ENCODE measurements around the gene UQCRQ. TPM values are rescaled to one million over a fixed set of nuclear protein-coding genes. Genes with fewer than 3 reads are reported as not detected.

The UQCRQ gene
- total and polyA plus RNA-seq, 2 of the 13 experiments (the other 11 are each of a cell fraction or from before 2014, with no cell fraction given) = 257 to 575 TPM

DNA sequence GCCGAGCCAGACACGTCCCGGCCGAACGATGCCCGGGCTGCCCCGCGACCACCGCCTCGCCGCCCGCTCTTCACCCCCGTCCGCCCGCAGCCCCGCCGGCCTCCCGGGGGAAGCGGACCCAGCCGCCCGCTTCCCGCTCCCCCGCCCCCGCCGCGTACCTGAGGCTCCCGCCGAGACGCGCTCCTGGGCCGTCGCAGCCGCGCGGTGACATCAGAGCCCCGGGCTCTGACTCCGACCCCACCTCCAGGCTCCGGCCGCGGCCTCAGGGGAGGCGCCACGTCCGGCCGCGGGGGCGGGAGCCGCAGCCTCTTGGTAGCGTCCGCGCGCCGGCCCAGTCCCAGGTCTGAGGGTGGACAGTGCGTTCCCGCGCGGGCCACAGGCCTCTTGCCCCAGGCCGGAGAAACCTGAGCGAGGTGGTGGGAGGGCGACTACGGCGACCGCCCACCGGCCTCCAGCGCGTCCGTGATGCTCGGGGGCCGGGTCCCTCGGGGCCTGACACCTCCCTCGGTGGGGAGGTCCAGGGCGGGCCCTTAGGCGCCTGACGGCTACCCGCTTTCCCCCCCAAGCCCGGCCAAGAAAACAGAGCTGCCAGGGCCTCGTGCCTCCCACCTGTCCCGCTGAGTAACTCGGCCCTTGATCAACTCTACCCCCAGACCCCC lies 35.9 kb upstream of the UQCRQ start, which contains the start of gene SHROOM1 (continued):
- TF ChIP-seq, protein P1, sequence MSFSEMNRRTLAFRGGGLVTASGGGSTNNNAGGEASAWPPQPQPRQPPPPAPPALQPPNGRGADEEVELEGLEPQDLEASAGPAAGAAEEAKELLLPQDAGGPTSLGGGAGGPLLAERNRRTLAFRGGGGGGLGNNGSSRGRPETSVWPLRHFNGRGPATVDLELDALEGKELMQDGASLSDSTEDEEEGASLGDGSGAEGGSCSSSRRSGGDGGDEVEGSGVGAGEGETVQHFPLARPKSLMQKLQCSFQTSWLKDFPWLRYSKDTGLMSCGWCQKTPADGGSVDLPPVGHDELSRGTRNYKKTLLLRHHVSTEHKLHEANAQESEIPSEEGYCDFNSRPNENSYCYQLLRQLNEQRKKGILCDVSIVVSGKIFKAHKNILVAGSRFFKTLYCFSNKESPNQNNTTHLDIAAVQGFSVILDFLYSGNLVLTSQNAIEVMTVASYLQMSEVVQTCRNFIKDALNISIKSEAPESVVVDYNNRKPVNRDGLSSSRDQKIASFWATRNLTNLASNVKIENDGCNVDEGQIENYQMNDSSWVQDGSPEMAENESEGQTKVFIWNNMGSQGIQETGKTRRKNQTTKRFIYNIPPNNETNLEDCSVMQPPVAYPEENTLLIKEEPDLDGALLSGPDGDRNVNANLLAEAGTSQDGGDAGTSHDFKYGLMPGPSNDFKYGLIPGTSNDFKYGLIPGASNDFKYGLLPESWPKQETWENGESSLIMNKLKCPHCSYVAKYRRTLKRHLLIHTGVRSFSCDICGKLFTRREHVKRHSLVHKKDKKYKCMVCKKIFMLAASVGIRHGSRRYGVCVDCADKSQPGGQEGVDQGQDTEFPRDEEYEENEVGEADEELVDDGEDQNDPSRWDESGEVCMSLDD (CRISPR knock-in tag; IDR thresholded peaks at IDR 0.05; ENCODE audit: borderline replicate concordance) = peak; percentile 46; the same call in 1 of the 2 replicates
- TF ChIP-seq ZSCAN30 (CRISPR knock-in tag; IDR thresholded peaks at IDR 0.05) (no peak), HIVEP1 (CRISPR knock-in tag; IDR thresholded peaks at IDR 0.05) (0 out of 2 replicates have a peak, but pooled peaks have one; percentile 54), ZNF570 (CRISPR knock-in tag; IDR thresholded peaks at IDR 0.05; ENCODE audit: borderline replicate concordance) (no peak), SRF (IDR thresholded peaks at IDR 0.05; ENCODE audit: low read depth, low read length) (no peak), KAT8 (CRISPR knock-in tag; IDR thresholded peaks at IDR 0.05) (peak; percentile 85), ZNF326 (CRISPR knock-in tag; IDR thresholded peaks at IDR 0.05; ENCODE audit: borderline replicate concordance) (no peak), NFIB (CRISPR knock-in tag; IDR thresholded peaks at IDR 0.05; ENCODE audit: borderline replicate concordance) (no peak), ZNF205 (CRISPR knock-in tag; IDR thresholded peaks at IDR 0.05) (0 out of 2 replicates have a peak, but pooled peaks have one; percentile 23), LCORL (IDR thresholded peaks at IDR 0.05) (no peak), LCORL (CRISPR knock-in tag; IDR thresholded peaks at IDR 0.05) (peak; percentile 51; the same call in 1 of the 2 replicates), NR1H2 (CRISPR knock-in tag; IDR thresholded peaks at IDR 0.05; ENCODE audit: borderline replicate concordance, low read depth) (no peak), ZSCAN20 (CRISPR knock-in tag; IDR thresholded peaks at IDR 0.05; ENCODE audit: borderline replicate concordance) (peak; percentile 22; the same call in 1 of the 2 replicates)
- TF ChIP-seq, protein P2, sequence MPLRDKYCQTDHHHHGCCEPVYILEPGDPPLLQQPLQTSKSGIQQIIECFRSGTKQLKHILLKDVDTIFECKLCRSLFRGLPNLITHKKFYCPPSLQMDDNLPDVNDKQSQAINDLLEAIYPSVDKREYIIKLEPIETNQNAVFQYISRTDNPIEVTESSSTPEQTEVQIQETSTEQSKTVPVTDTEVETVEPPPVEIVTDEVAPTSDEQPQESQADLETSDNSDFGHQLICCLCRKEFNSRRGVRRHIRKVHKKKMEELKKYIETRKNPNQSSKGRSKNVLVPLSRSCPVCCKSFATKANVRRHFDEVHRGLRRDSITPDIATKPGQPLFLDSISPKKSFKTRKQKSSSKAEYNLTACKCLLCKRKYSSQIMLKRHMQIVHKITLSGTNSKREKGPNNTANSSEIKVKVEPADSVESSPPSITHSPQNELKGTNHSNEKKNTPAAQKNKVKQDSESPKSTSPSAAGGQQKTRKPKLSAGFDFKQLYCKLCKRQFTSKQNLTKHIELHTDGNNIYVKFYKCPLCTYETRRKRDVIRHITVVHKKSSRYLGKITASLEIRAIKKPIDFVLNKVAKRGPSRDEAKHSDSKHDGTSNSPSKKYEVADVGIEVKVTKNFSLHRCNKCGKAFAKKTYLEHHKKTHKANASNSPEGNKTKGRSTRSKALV (CRISPR knock-in tag; IDR thresholded peaks at IDR 0.05) = no peak
- TF ChIP-seq, protein P3, sequence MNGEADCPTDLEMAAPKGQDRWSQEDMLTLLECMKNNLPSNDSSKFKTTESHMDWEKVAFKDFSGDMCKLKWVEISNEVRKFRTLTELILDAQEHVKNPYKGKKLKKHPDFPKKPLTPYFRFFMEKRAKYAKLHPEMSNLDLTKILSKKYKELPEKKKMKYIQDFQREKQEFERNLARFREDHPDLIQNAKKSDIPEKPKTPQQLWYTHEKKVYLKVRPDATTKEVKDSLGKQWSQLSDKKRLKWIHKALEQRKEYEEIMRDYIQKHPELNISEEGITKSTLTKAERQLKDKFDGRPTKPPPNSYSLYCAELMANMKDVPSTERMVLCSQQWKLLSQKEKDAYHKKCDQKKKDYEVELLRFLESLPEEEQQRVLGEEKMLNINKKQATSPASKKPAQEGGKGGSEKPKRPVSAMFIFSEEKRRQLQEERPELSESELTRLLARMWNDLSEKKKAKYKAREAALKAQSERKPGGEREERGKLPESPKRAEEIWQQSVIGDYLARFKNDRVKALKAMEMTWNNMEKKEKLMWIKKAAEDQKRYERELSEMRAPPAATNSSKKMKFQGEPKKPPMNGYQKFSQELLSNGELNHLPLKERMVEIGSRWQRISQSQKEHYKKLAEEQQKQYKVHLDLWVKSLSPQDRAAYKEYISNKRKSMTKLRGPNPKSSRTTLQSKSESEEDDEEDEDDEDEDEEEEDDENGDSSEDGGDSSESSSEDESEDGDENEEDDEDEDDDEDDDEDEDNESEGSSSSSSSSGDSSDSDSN (CRISPR knock-in tag; IDR thresholded peaks at IDR 0.05) = peak; percentile 92; the same call in 1 of the 2 replicates
- TF ChIP-seq, protein P4, sequence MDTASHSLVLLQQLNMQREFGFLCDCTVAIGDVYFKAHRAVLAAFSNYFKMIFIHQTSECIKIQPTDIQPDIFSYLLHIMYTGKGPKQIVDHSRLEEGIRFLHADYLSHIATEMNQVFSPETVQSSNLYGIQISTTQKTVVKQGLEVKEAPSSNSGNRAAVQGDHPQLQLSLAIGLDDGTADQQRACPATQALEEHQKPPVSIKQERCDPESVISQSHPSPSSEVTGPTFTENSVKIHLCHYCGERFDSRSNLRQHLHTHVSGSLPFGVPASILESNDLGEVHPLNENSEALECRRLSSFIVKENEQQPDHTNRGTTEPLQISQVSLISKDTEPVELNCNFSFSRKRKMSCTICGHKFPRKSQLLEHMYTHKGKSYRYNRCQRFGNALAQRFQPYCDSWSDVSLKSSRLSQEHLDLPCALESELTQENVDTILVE (CRISPR knock-in tag; IDR thresholded peaks at IDR 0.05) = peak; percentile 28; the same call in 1 of the 2 replicates
- TF ChIP-seq, protein P5, sequence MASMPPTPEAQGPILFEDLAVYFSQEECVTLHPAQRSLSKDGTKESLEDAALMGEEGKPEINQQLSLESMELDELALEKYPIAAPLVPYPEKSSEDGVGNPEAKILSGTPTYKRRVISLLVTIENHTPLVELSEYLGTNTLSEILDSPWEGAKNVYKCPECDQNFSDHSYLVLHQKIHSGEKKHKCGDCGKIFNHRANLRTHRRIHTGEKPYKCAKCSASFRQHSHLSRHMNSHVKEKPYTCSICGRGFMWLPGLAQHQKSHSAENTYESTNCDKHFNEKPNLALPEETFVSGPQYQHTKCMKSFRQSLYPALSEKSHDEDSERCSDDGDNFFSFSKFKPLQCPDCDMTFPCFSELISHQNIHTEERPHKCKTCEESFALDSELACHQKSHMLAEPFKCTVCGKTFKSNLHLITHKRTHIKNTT (CRISPR knock-in tag; IDR thresholded peaks at IDR 0.05) = no peak
- TF ChIP-seq, protein P6, sequence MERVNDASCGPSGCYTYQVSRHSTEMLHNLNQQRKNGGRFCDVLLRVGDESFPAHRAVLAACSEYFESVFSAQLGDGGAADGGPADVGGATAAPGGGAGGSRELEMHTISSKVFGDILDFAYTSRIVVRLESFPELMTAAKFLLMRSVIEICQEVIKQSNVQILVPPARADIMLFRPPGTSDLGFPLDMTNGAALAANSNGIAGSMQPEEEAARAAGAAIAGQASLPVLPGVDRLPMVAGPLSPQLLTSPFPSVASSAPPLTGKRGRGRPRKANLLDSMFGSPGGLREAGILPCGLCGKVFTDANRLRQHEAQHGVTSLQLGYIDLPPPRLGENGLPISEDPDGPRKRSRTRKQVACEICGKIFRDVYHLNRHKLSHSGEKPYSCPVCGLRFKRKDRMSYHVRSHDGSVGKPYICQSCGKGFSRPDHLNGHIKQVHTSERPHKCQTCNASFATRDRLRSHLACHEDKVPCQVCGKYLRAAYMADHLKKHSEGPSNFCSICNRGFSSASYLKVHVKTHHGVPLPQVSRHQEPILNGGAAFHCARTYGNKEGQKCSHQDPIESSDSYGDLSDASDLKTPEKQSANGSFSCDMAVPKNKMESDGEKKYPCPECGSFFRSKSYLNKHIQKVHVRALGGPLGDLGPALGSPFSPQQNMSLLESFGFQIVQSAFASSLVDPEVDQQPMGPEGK (CRISPR knock-in tag; IDR thresholded peaks at IDR 0.05) = peak; percentile 77
